Activated CD8-positive, alpha-beta T cell treated with anti-CD3 and anti-CD28 coated beads for 36 hours (primary cell): ENCODE results near the gene FLACC1. TPM values are rescaled to one million over a fixed set of nuclear protein-coding genes. Genes with fewer than 3 reads are reported as not detected.

Source experiments
- ATAC-seq: fragments of 200-7000 bp; cut with Tn5 transposase; one replicate; pipeline ENCODE4 v1.10.0; 2021; ENCODE audit warnings: mild to moderate bottlenecking, moderate library complexity
- CTCF ChIA-PET: fragments of 350-600 bp; sonication (Branson Sonifier 250); formaldehyde crosslinking; loops from one replicate; lab custom pipeline; 2021; ENCODE audit warnings: antibody characterized with exemption; lab: Charles Lee
- POLR2A ChIA-PET: fragments of 350-600 bp; sonication (Branson Sonifier 250); formaldehyde crosslinking; loops from one replicate; lab custom pipeline; 2021; ENCODE audit warnings: antibody characterized with exemption; lab: Charles Lee
- DNase-seq: peaks from one replicate; pipeline ENCODE4 v3.0.0-alpha.2; 2020
- H3K27ac Mint-ChIP-seq: one replicate; pipeline ENCODE4 v1.8.0; 2021; ENCODE audit warnings: mild to moderate bottlenecking, mixed read lengths
- H3K27me3 Mint-ChIP-seq: one replicate; pipeline ENCODE4 v1.8.0; 2021; ENCODE audit warnings: mixed read lengths
- H3K36me3 Mint-ChIP-seq: one replicate; pipeline ENCODE4 v1.8.0; 2021; ENCODE audit warnings: low read depth, mixed read lengths
- H3K4me1 Mint-ChIP-seq: one replicate; pipeline ENCODE4 v1.8.0; 2021; ENCODE audit warnings: low read depth, mixed read lengths
- H3K4me3 Mint-ChIP-seq: one replicate; pipeline ENCODE4 v1.8.0; 2021; ENCODE audit warnings: mild to moderate bottlenecking, moderate library complexity, mixed read lengths
- H3K9me3 Mint-ChIP-seq: one replicate; pipeline ENCODE4 v1.8.0; 2021; ENCODE audit warnings: mixed read lengths
- CTCF ChIP-seq: fragments of 200-600 bp; IDR thresholded peaks from one replicate; pipeline ENCODE4 v1.8.0; 2022; ENCODE audit warnings: antibody characterized with exemption, mild to moderate bottlenecking
- intact Hi-C: fragments of 100-400 bp; cut with micrococcal nuclease; formaldehyde crosslinking; loops from one replicate; pipeline ENCODE4 v1.10.0; 2022
- total RNA-seq, 2 experiments: library from RNA; stranded (reverse); gene quantifications; one replicate each; pipeline ENCODE4 v1.2.3, GENCODE V29; 2021

Gene FLACC1
- total RNA-seq, 2 experiments from 2014 or later = 0.59 to 0.76 TPM

GRCh38 chr2:201258666-201259615, 98.2 kb downstream of the FLACC1 start:
- Mint-ChIP-seq H3K36me3 (peaks cover 30% of the 10 kb centered on the region), H3K9me3 (no peaks in the 10 kb centered on the region), H3K4me3 (peak overlapping the region; percentile 81), H3K27ac (peak overlapping the region; percentile 98), H3K4me1 (peaks cover 78% of the 10 kb centered on the region), H3K27me3 (no peaks in the 10 kb centered on the region)
- no peak for DNase-seq
- intact Hi-C loops = loop anchor here (1.0 kb wide), 1 partner anchor 26 kb away; no protein-coding TSS in a partner anchor
- peak; percentile 4 for ATAC-seq
- no peak for TF ChIP-seq CTCF
- ChIA-PET CTCF (interaction anchor here (1.5 to 9.5 kb wide), 3 partner anchors 22 to 138 kb away, joined by 3 to 91 read pairs (median 17); no protein-coding TSS in a partner anchor), POLR2A (interaction anchor here (0.6 to 2.3 kb wide), 9 partner anchors 10 to 279 kb away, joined by 3 to 8 read pairs (median 4); no protein-coding TSS in a partner anchor)

GRCh38 chr2:201257956-201258665, 99.0 kb downstream of the FLACC1 start:
- peak overlapping the region; percentile 81 for H3K4me3 Mint-ChIP-seq
- peak; percentile 98 for DNase-seq
- ATAC-seq = peak; percentile 60
- ChIA-PET CTCF (interaction anchor here (1.0 to 2.6 kb wide), 2 partner anchors 21 to 24 kb away, joined by 4 to 11 read pairs; no protein-coding TSS in a partner anchor), POLR2A (interaction anchor here (0.6 to 1.6 kb wide), 6 partner anchors 7 to 278 kb away, joined by 3 to 4 read pairs (median 4); no protein-coding TSS in a partner anchor)
- no peaks in the 10 kb centered on the region for H3K27me3 Mint-ChIP-seq
- H3K4me1 Mint-ChIP-seq = peaks cover 74% of the 10 kb centered on the region
- H3K27ac Mint-ChIP-seq = peak overlapping the region; percentile 98
- TF ChIP-seq CTCF = no peak
- peaks cover 33% of the 10 kb centered on the region for H3K36me3 Mint-ChIP-seq
- intact Hi-C loops = loop anchor here (1.0 kb wide), 1 partner anchor 25 kb away; no protein-coding TSS in a partner anchor
- peaks cover 2% of the 10 kb centered on the region for H3K9me3 Mint-ChIP-seq

- ChIA-PET CTCF (interaction anchor here (1.0 to 2.6 kb wide), 3 partner anchors 21 to 106 kb away, joined by 3 to 11 read pairs (median 4); no protein-coding TSS in a partner anchor), POLR2A (interaction anchor here (0.6 to 1.6 kb wide), 5 partner anchors 8 to 140 kb away, joined by 3 to 4 read pairs (median 4); no protein-coding TSS in a partner anchor)
- Mint-ChIP-seq H3K27me3 (no peaks in the 10 kb centered on the region), H3K36me3 (peaks cover 36% of the 10 kb centered on the region), H3K27ac (peak overlapping the region; percentile 98), H3K4me3 (peak overlapping the region; percentile 81), H3K9me3 (peaks cover 2% of the 10 kb centered on the region), H3K4me1 (peaks cover 75% of the 10 kb centered on the region)
- ATAC-seq (peak; percentile 18), DNase-seq (peak; percentile 57)
- TF ChIP-seq CTCF = peak; percentile 39
- intact Hi-C loops = no loop called here
Observed at GRCh38 chr2:201257381-201257955, 99.7 kb downstream of the FLACC1 start.

- ChIA-PET CTCF (interaction anchor here (0.7 to 2.6 kb wide), 4 partner anchors 9 to 107 kb away, joined by 3 to 12 read pairs (median 8); no protein-coding TSS in a partner anchor), POLR2A (no interaction called here)
- H3K27me3 Mint-ChIP-seq = no peaks in the 10 kb centered on the region
- no peak overlapping the region for H3K4me3 Mint-ChIP-seq
- peaks cover 76% of the 10 kb centered on the region for H3K4me1 Mint-ChIP-seq
- no peak for ATAC-seq
- no peak for DNase-seq
- H3K27ac Mint-ChIP-seq = peak overlapping the region; percentile 20
- peaks cover 7% of the 10 kb centered on the region for H3K9me3 Mint-ChIP-seq
- TF ChIP-seq CTCF = no peak
- intact Hi-C loops = no loop called here
- H3K36me3 Mint-ChIP-seq = peaks cover 40% of the 10 kb centered on the region
Observed at GRCh38 chr2:201256082-201256481, 101.1 kb downstream of the FLACC1 start.
